ENCODE measurements around the gene CD163.

- TF ChIP-seq, protein P1, sequence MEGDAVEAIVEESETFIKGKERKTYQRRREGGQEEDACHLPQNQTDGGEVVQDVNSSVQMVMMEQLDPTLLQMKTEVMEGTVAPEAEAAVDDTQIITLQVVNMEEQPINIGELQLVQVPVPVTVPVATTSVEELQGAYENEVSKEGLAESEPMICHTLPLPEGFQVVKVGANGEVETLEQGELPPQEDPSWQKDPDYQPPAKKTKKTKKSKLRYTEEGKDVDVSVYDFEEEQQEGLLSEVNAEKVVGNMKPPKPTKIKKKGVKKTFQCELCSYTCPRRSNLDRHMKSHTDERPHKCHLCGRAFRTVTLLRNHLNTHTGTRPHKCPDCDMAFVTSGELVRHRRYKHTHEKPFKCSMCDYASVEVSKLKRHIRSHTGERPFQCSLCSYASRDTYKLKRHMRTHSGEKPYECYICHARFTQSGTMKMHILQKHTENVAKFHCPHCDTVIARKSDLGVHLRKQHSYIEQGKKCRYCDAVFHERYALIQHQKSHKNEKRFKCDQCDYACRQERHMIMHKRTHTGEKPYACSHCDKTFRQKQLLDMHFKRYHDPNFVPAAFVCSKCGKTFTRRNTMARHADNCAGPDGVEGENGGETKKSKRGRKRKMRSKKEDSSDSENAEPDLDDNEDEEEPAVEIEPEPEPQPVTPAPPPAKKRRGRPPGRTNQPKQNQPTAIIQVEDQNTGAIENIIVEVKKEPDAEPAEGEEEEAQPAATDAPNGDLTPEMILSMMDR (IDR thresholded peaks at IDR 0.05) = no peak
- TF ChIP-seq POLR2A (IDR thresholded peaks at IDR 0.05) = no peak
Measured at GRCh38 chr12:7514416-7514815, 10.8 kb upstream of the CD163 start.

Measured in prostate gland (tissue), 2 donors.